ENCODE data around the gene MAGEL2. TPM values are rescaled to one million over a fixed set of nuclear protein-coding genes. Genes with fewer than 3 reads are reported as not detected.
A peak's percentile ranks its signal among the peaks of the same experiment; 100 is the strongest.

The MAGEL2 gene
- polyA plus RNA-seq, 1 donor from 2014 or later = 7.4 TPM

- H2AFZ ChIP-seq (ENCODE audit: low read depth, low read length) = no peak overlapping the region
- H3F3A ChIP-seq (ENCODE audit: insufficient read depth, low read length, poor library complexity, severe bottlenecking) = no peaks in the 10 kb centered on the region
- no peaks in the 10 kb centered on the region for H3K36me3 ChIP-seq (ENCODE audit: insufficient read depth, low read length)
- TF ChIP-seq EP300 (conservative IDR thresholded peaks at IDR 0.05; ENCODE audit: poor library complexity, severe bottlenecking) (no peak), MXI1 (conservative IDR thresholded peaks at IDR 0.05; ENCODE audit: poor library complexity, severe bottlenecking) (peak; percentile 39)
- no peaks in the 10 kb centered on the region for H3K9me2 ChIP-seq (ENCODE audit: insufficient read depth, low read length)
- no peaks in the 10 kb centered on the region for H3K27me3 ChIP-seq (ENCODE audit: insufficient read depth, low read depth, low read length)
- H3K9me3 ChIP-seq (ENCODE audit: low read length) = no peaks in the 10 kb centered on the region
- peak overlapping the region; percentile 78 for H3K4me2 ChIP-seq (ENCODE audit: low read length)
- H3K9ac ChIP-seq (ENCODE audit: low read length) = peak overlapping the region; percentile 75
- peaks cover 11% of the 10 kb centered on the region for H3K79me2 ChIP-seq (replicated peaks; ENCODE audit: insufficient read depth, low read length)
- peak overlapping the region; percentile 75 for H3K4me3 ChIP-seq (ENCODE audit: low read length)
- H3K27ac ChIP-seq (ENCODE audit: low read length) = peak overlapping the region; percentile 67
- no peaks in the 10 kb centered on the region for H4K20me1 ChIP-seq (ENCODE audit: insufficient read depth)
These were observed 38.9 kb upstream of the MAGEL2 start for GRCh38 chr15:23686466-23687142.

- Histone ChIP-seq H3K27ac (ENCODE audit: low read length) (no peak overlapping the region), H2AFZ (ENCODE audit: low read depth, low read length) (no peak overlapping the region), H3K9me3 (ENCODE audit: low read length) (no peaks in the 10 kb centered on the region), H3K4me2 (ENCODE audit: low read length) (no peak overlapping the region), H3K27me3 (ENCODE audit: insufficient read depth, low read depth, low read length) (no peaks in the 10 kb centered on the region), H3F3A (ENCODE audit: insufficient read depth, low read length, poor library complexity, severe bottlenecking) (no peaks in the 10 kb centered on the region), H3K4me3 (ENCODE audit: low read length) (no peak overlapping the region), H3K9ac (ENCODE audit: low read length) (no peak overlapping the region), H3K79me2 (replicated peaks; ENCODE audit: insufficient read depth, low read length) (no peaks in the 10 kb centered on the region), H4K20me1 (ENCODE audit: insufficient read depth) (no peaks in the 10 kb centered on the region), H3K36me3 (ENCODE audit: insufficient read depth, low read length) (no peaks in the 10 kb centered on the region), H3K9me2 (ENCODE audit: insufficient read depth, low read length) (no peaks in the 10 kb centered on the region)
- TF ChIP-seq TAF1 (IDR thresholded peaks at IDR 0.05; ENCODE audit: low read depth) (no peak), EP300 (conservative IDR thresholded peaks at IDR 0.05; ENCODE audit: poor library complexity, severe bottlenecking) (no peak), EZH2 (IDR thresholded peaks at IDR 0.05; ENCODE audit: borderline replicate concordance, insufficient read depth, low read length, poor library complexity, severe bottlenecking) (no peak), REST (IDR thresholded peaks at IDR 0.05; ENCODE audit: borderline replicate concordance) (no peak), MXI1 (conservative IDR thresholded peaks at IDR 0.05; ENCODE audit: poor library complexity, severe bottlenecking) (no peak), RAD21 (conservative IDR thresholded peaks at IDR 0.05) (no peak), SMC3 (conservative IDR thresholded peaks at IDR 0.05; ENCODE audit: poor library complexity) (no peak), POLR2AphosphoS5 (IDR thresholded peaks at IDR 0.05) (no peak), CTCF (IDR thresholded peaks at IDR 0.05; ENCODE audit: poor library complexity, severe bottlenecking) (no peak)
These were observed 23.8 kb upstream of the MAGEL2 start for GRCh38 chr15:23671481-23671880.

All from neural cell (in vitro differentiated cells).